Left renal pelvis (tissue), 4 donors: ENCODE measurements around the gene SLC7A1. TPM values are rescaled to one million over a fixed set of nuclear protein-coding genes. Genes with fewer than 3 reads are reported as not detected.

ENCODE experiments used
- DNase-seq, 4 donors: peaks; one replicate each; pipeline ENCODE4 v3.0.0-alpha.2; 2013; ENCODE audit warnings: low read depth in 4 of 4, low spot score in 3 of 4
- polyA plus RNA-seq, 4 donors: library from polyadenylated mRNA; unstranded; fragments of 120-200 nt; gene quantifications; one replicate each; pipeline ENCODE4 v1.2.1, GENCODE V29; 2013; ENCODE audit not compliant: insufficient read length in 4 of 4

SLC7A1 gene
- polyA plus RNA-seq, 4 donors: 4.6 to 21.9 (median 16.7) TPM

GRCh38 chr13:29471551-29471950 lies 123.9 kb downstream of the SLC7A1 start:
- DNase-seq: no peak

- DNase-seq: no peak
Measured at GRCh38 chr13:29465741-29466293, 129.7 kb downstream of the SLC7A1 start.

GRCh38 chr13:29464105-29464679 lies 131.3 kb downstream of the SLC7A1 start:
- no peak for DNase-seq

- no peak for DNase-seq
Measured at GRCh38 chr13:29459813-29460355, 135.6 kb downstream of the SLC7A1 start.
